ENCODE measurements around the gene GPR31.

DNA sequence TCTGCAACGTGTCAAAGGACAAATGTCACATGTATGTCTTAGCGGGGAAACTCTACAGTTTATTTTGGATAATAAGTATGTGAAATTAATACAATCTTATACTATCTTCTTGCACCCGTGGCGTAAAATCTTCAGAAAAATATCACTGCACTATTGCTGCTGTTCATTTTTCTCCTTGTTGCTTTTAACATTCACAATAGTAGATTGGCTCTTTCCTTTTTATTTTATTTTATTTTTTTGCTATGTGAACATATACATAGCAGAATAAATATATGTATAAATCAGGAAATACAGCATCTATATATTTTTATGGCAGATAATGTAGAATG, 15.4 kb downstream of the GPR31 start:
- TF ChIP-seq RAD21 (IDR thresholded peaks at IDR 0.05; ENCODE audit: low read depth), result no peak
- TF ChIP-seq NFIC (IDR thresholded peaks at IDR 0.05), result no peak
